Transverse colon (tissue), 4 donors: Measurements from ENCODE around the gene CACNA2D2. TPM values are rescaled to one million over a fixed set of nuclear protein-coding genes. Genes with fewer than 3 reads are reported as not detected.

Experiments
- DNase-seq: peaks from one replicate; pipeline ENCODE4 v3.0.0-alpha.2; 2019
- H3K27ac ChIP-seq, 4 donors: fragments of 200-600 bp; sonication (generic); 2 replicates each; pipeline ENCODE4 v1.5.1; 2016 to 2018; ENCODE audit warnings: inconsistent platforms in 4 of 4
- H3K27me3 ChIP-seq: fragments of 200-600 bp; sonication (generic); 2 replicates; pipeline ENCODE4 v1.5.1; 2017; ENCODE audit warnings: inconsistent platforms
- H3K36me3 ChIP-seq, 4 donors: fragments of 200-600 bp; sonication (generic); 2 replicates each; pipeline ENCODE4 v1.5.1; 2017 to 2019; ENCODE audit warnings: inconsistent platforms in 4 of 4
- H3K4me1 ChIP-seq, 4 donors: fragments of 200-600 bp; sonication (generic); 2 replicates each; pipeline ENCODE4 v1.5.1; 2017 to 2020; ENCODE audit warnings: inconsistent platforms in 4 of 4
- H3K4me3 ChIP-seq, 4 donors: fragments of 200-600 bp; sonication (generic); 1 replicate in 1 of 4; 2 replicates in 3 of 4; pipeline versions ENCODE4 v1.5.1 to v1.6.1; 2017 to 2019; ENCODE audit warnings: inconsistent platforms in 4 of 4
- H3K9me3 ChIP-seq, 2 donors: fragments of 200-600 bp; sonication (generic); 2 replicates each; pipeline ENCODE4 v1.5.1; 2017 to 2019; ENCODE audit warnings: inconsistent platforms in 2 of 2
- EP300 ChIP-seq: sonication (generic); formaldehyde crosslinking; IDR thresholded peaks from one replicate; pipeline ENCODE4 v1.6.1; 2017; ENCODE audit warnings: antibody characterized with exemption, low read depth
- POLR2A ChIP-seq: fragments of 450-650 bp; IDR thresholded peaks from one replicate; pipeline ENCODE4 v1.6.1; 2016; ENCODE audit warnings: antibody characterized with exemption, mild to moderate bottlenecking, moderate library complexity
- POLR2AphosphoS5 ChIP-seq, 3 donors: sonication (generic); formaldehyde crosslinking; IDR thresholded peaks; one replicate each; pipeline ENCODE4 v1.6.1; 2016; ENCODE audit warnings: antibody characterized with exemption in 3 of 3
- WGBS, 2 donors: methylation state at CpG; one replicate each; pipeline ENCODE4 v1.1.5; 2018; ENCODE audit warnings: low coverage in 1 of 2; 5-methylcytosine and 5-hydroxymethylcytosine counted together
- in situ Hi-C, 4 donors: fragments of 200-750 bp; cut with MboI; loops; one replicate each; pipeline versions ENCODE4 v1.15.0 to v1.15.1; 2017; ENCODE audit warnings: low sequenced_read_pairs in 3 of 4, low pct_ligation_motif_present in 1 of 4, low pct_unique_long_range_greater_than_20kb in 1 of 4
- intact Hi-C: fragments of 100-400 bp; cut with DNase I; formaldehyde crosslinking; loops from one replicate; pipeline ENCODE4 v1.15.1; 2023; ENCODE audit warnings: low total_unique reads
- total RNA-seq, 4 donors: library from RNA; depleted of rRNA; stranded (reverse); fragments of >200 nt; gene quantifications; one replicate each; pipeline ENCODE4 v1.1.0, GENCODE V29; 2016
- TF ChIP-seq, protein P1 (sequence below), 5 experiments: fragments of 200-600 bp in 3 of 5; fragments of 450-650 bp in 2 of 5; sonication (generic) in 3 of 5; IDR thresholded peaks; 1 replicate in 2 of 5; 2 replicates in 3 of 5; pipeline ENCODE4 v1.5.1; 2016 to 2017; ENCODE audit warnings: antibody characterized with exemption in 5 of 5, inconsistent platforms in 3 of 5, mild to moderate bottlenecking in 2 of 5, moderate library complexity in 1 of 5

The CACNA2D2 gene
- total RNA-seq, 4 donors from 2014 or later, result 0.48 to 2.2 (median 0.87) TPM

- Histone ChIP-seq H3K4me1 (no peaks in the 10 kb centered on the region), H3K27me3 (no peaks in the 10 kb centered on the region), H3K36me3 (no peaks in the 10 kb centered on the region), H3K9me3 (no peaks in the 10 kb centered on the region), H3K4me3 (no peak overlapping the region), H3K27ac (no peak overlapping the region)
- DNase-seq, result no peak
- intact Hi-C loops (no loop called here), in situ Hi-C loops (no loop called here)
- TF ChIP-seq, protein P1, sequence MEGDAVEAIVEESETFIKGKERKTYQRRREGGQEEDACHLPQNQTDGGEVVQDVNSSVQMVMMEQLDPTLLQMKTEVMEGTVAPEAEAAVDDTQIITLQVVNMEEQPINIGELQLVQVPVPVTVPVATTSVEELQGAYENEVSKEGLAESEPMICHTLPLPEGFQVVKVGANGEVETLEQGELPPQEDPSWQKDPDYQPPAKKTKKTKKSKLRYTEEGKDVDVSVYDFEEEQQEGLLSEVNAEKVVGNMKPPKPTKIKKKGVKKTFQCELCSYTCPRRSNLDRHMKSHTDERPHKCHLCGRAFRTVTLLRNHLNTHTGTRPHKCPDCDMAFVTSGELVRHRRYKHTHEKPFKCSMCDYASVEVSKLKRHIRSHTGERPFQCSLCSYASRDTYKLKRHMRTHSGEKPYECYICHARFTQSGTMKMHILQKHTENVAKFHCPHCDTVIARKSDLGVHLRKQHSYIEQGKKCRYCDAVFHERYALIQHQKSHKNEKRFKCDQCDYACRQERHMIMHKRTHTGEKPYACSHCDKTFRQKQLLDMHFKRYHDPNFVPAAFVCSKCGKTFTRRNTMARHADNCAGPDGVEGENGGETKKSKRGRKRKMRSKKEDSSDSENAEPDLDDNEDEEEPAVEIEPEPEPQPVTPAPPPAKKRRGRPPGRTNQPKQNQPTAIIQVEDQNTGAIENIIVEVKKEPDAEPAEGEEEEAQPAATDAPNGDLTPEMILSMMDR (IDR thresholded peaks at IDR 0.05), result no peak
- no peak for TF ChIP-seq POLR2AphosphoS5 (IDR thresholded peaks at IDR 0.05)
- TF ChIP-seq POLR2A, result no peak
- TF ChIP-seq EP300, result no peak
- WGBS, 2 donors, result 76% methylated on average over 9 of the region's 9 CpGs; no CpG with 5 or more reads in 1 of the 2 donors
These were observed 75.3 kb downstream of the CACNA2D2 start for GRCh38 chr3:50428007-50428633.

GRCh38 chr3:50427217-50427616 is 76.2 kb downstream of the CACNA2D2 start:
- DNase-seq, result no peak
- H3K27ac ChIP-seq, result no peak overlapping the region
- no peaks in the 10 kb centered on the region for H3K27me3 ChIP-seq
- no peaks in the 10 kb centered on the region for H3K4me1 ChIP-seq
- 93 to 100% methylated on average over 9 to 13 of the region's 13 CpGs for WGBS, 2 donors
- H3K9me3 ChIP-seq, result no peaks in the 10 kb centered on the region
- H3K36me3 ChIP-seq, result no peaks in the 10 kb centered on the region
- TF ChIP-seq POLR2AphosphoS5 (IDR thresholded peaks at IDR 0.05) (no peak), EP300 (no peak), POLR2A (no peak)
- TF ChIP-seq, protein P1 (IDR thresholded peaks at IDR 0.05), result no peak
- no peak overlapping the region for H3K4me3 ChIP-seq
- in situ Hi-C loops, result no loop called here
- intact Hi-C loops, result no loop called here

DNA sequence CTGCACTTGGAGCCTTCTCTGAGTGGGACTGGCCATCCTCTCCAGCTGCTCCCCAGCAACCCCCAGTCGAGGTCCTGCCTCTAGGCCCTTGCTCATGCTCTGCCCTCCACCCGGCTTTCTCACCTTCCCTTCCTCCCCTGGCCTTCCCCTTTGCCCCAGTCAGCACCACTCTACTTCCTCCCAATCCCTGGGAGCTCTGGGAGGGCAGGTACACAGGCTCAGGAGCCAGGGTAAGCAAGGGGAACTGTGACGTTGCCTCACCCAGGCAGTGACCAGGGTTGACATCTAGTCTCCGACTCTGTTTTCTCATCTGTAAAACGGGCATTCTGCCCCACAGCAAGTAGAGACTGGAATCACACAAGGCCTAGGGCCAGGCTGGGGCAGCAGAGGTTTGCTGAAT is 77.5 kb downstream of the CACNA2D2 start:
- Histone ChIP-seq H3K9me3 (no peaks in the 10 kb centered on the region), H3K4me1 (no peaks in the 10 kb centered on the region), H3K4me3 (no peak overlapping the region), H3K27me3 (no peaks in the 10 kb centered on the region), H3K36me3 (no peaks in the 10 kb centered on the region), H3K27ac (no peak overlapping the region)
- in situ Hi-C loops, result no loop called here
- intact Hi-C loops, result no loop called here
- DNase-seq, result no peak
- WGBS, 2 donors, result 32 to 44% methylated on average over 2 to 5 of the region's 5 CpGs
- TF ChIP-seq POLR2A (no peak), POLR2AphosphoS5 (IDR thresholded peaks at IDR 0.05) (no peak), EP300 (no peak)
- TF ChIP-seq, protein P1 (IDR thresholded peaks at IDR 0.05), result no peak

GRCh38 chr3:50423543-50423942 is 79.9 kb downstream of the CACNA2D2 start:
- no peaks in the 10 kb centered on the region for H3K36me3 ChIP-seq
- intact Hi-C loops (no loop called here), in situ Hi-C loops (no loop called here)
- H3K9me3 ChIP-seq, result no peaks in the 10 kb centered on the region
- H3K4me3 ChIP-seq, result no peak overlapping the region
- H3K27me3 ChIP-seq, result no peaks in the 10 kb centered on the region
- WGBS, 2 donors, result 54% methylated on average over 7 of the region's 7 CpGs; no CpG with 5 or more reads in 1 of the 2 donors
- no peak for TF ChIP-seq POLR2A
- no peak for TF ChIP-seq EP300
- TF ChIP-seq POLR2AphosphoS5 (IDR thresholded peaks at IDR 0.05), result no peak
- TF ChIP-seq, protein P1 (IDR thresholded peaks at IDR 0.05), result no peak
- no peaks in the 10 kb centered on the region for H3K4me1 ChIP-seq
- H3K27ac ChIP-seq, result no peak overlapping the region
- no peak for DNase-seq
